Fibroblast of peridontal ligament (primary cell): Measurements from ENCODE around the gene GRIN2A.
"Not testable (repeated sequence)": the region's sequence is repeated elsewhere in the genome, so short reads cannot be mapped to it uniquely, and the experiment has no call there.

ENCODE experiments used
- DNase-seq: peaks from one replicate; pipeline ENCODE4 v3.0.0-alpha.2; 2010; ENCODE audit errors: extremely low read depth

GRIN2A gene

GRCh38 chr16:9913604-9914326 is 268.5 kb downstream of the GRIN2A start:
- no peak for DNase-seq

DNA sequence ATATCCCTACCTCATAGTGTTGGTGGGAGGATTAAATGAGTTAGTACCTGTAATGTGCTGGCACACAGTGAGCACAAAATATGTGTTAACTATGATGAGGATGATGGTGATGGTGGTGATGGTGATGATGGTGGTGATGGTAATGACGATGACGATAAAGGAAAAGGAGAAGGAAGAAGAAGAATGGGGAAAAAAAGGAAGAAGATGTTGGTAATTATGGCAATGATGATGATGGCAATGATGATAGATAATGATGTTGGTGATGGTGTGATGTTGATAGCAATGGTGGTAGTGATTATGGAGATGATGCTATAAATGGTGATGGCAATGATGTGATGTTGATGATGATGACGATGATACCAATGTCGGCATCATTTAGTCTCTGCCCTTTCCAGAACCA is 270.2 kb downstream of the GRIN2A start:
- no peak for DNase-seq

DNA sequence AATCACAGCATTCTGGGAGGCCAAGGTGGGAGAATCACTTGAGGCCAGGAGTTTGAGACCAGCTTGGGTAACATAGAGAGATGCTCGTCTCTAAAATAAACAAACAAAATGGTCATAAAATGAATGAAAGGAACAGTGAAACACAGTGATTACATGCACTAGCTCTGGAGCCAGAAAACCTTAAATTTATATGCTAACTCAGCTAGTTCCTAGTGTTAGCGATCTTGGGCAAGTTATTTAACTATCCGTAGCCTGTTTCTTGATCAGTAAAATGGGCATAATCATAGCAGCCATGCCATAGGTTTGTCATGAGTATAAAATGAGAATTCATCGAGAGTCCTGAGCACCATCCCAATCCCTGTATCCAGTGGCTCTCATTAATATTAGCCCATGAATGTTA is 271.0 kb downstream of the GRIN2A start:
- no peak for DNase-seq

GRCh38 chr16:9909072-9909825 is 273.0 kb downstream of the GRIN2A start:
- DNase-seq, result no peak

DNA sequence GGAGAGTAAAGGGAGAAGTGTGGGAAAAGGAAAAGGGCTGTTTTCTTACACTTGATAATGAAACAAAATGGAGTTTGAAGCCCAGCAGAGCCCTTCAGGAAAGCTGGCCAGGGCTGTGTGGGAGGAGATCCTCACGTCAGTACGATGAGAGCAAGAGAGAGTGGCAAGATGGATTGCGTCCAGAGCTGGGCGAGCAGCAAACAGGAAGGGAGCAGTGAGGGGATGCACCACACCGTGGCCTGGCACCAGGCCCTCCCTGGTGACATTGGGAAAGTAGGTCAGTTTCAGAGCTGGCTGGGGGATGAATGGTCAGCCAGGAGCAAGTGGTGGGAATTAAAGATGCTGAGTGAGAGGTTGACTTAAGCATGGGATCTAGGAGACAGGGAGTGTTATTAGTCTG is 273.6 kb downstream of the GRIN2A start:
- DNase-seq, result no peak

GRCh38 chr16:9907752-9908151 is 274.5 kb downstream of the GRIN2A start:
- DNase-seq, result no peak

DNA sequence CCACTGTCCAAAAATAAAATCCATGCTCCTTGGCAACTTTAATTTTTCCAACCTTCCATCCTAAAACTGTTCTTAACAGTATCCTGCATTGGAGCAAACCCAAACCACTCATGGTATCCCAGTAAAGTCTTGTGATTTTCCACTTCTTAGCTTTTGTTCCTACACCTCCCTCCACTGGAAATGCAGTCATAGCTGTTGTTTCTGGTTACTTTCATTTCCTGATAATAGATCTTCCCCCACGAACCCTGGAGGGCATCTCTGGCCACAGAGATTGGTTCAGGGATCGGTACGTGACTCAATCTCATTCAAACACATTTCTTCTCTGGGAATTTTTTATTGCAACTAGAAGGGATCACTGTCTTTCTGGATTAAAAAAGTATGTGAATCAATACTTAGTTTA is 276.0 kb downstream of the GRIN2A start:
- DNase-seq, result no peak

GRCh38 chr16:9904526-9904925 is 277.7 kb downstream of the GRIN2A start:
- DNase-seq, result no peak

DNA sequence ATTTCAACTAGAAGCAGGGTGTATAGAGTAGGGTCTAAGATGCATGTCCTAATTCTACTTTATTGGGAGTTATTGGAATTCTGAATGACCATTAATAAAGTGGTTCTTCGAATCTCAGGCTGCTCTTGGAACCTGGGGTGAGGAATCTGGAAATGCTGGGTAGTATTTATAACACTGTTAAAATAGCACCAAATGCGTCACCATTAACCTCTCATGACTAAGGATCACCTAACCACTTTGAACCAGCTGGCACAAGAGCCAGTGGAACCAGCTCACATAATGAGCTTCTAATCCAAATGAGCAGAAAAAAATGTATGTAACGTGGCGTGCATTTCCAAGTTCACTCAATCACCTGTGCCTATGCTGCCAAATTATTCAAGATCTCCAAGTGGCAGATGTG is 281.7 kb downstream of the GRIN2A start:
- no peak for DNase-seq

GRCh38 chr16:9898555-9898954 is 283.7 kb downstream of the GRIN2A start:
- no peak for DNase-seq

DNA sequence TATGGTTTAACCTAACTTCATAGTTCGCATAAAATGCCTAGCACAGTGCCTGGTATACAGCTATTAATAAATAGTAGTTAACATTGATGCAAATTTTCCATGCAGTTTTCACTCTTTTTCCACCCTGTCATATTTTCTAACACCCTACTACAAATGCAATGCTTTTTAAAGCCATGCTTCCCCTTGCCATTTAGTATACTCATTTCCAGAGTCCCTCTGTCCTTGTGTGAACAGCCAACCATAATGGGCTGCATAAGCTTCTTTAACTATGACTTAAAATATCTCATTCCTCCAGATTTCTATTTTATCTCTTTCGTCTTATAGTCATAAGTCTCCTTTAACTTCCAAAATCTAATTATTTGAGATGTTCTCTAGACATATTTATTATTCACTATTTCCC is 284.1 kb downstream of the GRIN2A start:
- DNase-seq, result no peak

GRCh38 chr16:9895817-9896216 is 286.4 kb downstream of the GRIN2A start:
- DNase-seq, result no peak

DNA sequence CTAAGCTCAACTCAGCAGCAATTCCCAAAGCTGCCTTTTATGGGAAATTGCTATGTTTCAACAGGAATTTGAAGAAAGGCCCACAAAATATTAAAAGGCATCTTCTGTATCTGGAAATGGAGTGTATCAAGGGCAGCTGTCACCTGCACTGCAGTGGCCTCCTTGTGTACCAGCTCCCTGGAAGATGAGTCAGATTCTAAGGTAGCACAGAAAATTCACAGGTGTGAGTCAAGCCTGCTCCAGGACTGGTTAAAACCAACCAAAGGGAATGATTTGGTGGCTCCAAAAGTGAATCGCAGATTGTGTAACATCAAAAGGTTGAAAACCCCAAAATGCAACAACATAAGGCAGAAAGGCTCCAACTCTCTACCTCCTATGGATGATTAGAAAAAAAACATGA is 296.4 kb downstream of the GRIN2A start:
- no peak for DNase-seq

DNA sequence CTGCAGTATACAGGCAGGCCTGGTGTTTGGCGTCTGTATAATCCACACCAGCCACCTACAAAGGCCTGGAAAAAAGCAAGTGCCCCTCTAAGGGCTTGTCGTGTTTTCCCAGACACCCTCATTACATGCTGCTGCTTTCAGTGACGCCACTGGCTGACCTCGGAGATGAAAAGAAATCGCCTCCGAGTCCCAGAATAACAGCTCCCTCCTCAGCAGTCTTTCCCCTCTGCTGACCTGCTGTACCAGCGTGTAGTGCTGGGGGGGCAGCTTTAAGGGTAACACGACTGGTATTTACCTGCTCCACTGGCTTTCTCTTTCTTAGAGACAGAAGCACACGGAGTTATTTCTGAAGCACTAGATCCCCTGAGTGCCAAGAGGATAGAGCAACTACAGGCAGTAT is 296.8 kb downstream of the GRIN2A start:
- no peak for DNase-seq

DNA sequence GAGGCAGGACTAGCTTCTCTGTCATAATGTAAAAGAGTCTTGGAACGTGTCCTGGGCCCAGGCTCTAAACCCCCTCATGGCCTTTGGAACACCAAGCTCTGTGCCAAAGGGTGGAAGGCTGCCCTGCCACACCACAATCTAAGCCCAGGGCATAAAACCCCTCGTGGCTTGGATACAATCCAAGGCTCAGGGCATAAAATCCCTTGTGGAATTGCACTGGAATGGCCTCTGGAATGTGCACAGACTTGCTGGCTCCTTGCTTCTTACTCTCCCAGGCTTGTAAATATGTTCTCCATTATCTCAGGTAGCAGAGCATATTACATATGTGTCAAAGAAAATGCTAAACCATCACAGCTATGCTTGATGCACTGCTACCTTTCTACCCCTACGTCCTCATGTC is 306.2 kb downstream of the GRIN2A start:
- DNase-seq, result not testable (repeated sequence)

GRCh38 chr16:9874219-9874618 is 308.0 kb downstream of the GRIN2A start:
- no peak for DNase-seq

DNA sequence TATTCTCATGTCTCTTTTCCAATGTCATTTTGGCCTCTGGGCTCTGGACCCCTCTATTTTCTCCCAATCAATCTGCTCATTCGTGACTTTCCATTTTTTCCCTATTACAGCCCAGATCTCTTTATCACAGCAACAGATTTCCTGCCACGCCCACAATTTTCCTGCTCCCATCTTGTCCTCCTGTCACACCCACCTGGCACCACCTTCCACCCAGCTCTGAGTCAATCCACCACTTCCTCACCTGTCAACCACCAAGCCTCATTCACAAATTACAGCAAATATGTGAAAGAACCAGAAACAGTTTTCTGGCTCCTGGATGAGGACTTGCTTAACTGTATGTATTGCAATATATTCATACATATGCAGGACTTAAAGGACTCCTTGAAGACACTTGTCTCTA is 311.3 kb downstream of the GRIN2A start:
- DNase-seq, result no peak

- DNase-seq, result no peak
Measured at GRCh38 chr16:9869776-9870175, 312.5 kb downstream of the GRIN2A start.

DNA sequence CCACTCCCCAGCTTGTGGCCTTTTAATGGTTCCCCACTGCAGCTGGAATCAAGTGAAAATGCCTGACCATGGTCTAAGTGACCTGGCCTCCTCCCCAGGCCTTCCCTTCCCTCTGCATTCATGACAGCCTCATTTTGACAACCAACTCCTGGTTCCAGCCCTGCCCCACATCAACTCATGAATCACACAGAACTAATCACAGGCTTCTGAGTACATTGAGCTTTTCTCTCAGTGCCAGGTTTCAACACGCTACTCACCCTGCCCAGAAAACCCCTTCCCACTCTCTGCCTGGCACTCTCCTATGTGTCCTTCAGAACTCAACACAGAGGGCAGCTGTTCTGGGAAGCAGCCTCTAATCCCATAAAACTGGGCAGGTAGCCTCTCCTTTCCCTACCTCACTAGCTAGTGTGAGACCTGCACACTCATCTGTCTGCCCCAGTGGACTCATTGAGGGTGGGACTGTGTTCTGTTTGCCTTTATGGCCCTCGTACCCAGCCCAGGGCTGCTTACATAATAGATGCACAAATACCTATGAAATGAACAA is 313.6 kb downstream of the GRIN2A start:
- no peak for DNase-seq

DNA sequence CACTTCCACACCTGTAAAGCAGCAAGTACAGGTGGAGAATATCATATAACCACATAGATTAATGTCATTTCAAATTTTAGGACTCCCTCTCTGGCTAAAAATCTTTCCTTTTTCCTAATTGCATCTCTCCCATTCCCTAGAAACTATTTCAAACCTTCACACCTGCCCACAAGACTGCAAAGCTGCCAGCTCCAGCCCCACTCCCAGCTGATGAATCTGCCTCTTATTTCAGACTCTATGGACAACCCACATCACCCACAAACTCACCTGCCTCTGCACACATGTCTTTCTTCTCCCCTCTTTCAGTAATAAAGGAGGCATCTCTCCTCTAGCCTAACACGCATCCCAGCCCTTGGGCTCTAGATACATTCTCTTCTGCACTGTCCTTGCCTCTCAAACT is 315.1 kb downstream of the GRIN2A start:
- no peak for DNase-seq

- DNase-seq, result no peak
Measured at GRCh38 chr16:9864461-9864860, 317.8 kb downstream of the GRIN2A start.

GRCh38 chr16:9862327-9862726 is 319.9 kb downstream of the GRIN2A start:
- DNase-seq, result no peak

- DNase-seq, result no peak
Measured at GRCh38 chr16:9860876-9861275, 321.4 kb downstream of the GRIN2A start.
